GM23248 (cell line): ENCODE results near the gene ERI3.

Experiments used
- EZH2 ChIP-seq: fragments of 200-600 bp; sonication (generic); IDR thresholded peaks from 2 replicates; pipeline ENCODE4 v1.6.1; 2018; ENCODE audit warnings: antibody characterized with exemption, mild to moderate bottlenecking; ENCODE audit not compliant: insufficient read depth, poor library complexity, severe bottlenecking
- EZH2phosphoT487 ChIP-seq: fragments of 200-600 bp; sonication (generic); IDR thresholded peaks from 2 replicates; pipeline ENCODE4 v1.6.1; 2018; ENCODE audit warnings: antibody characterized with exemption, moderate library complexity, mild to moderate bottlenecking, low read depth; ENCODE audit not compliant: insufficient read depth

DNA sequence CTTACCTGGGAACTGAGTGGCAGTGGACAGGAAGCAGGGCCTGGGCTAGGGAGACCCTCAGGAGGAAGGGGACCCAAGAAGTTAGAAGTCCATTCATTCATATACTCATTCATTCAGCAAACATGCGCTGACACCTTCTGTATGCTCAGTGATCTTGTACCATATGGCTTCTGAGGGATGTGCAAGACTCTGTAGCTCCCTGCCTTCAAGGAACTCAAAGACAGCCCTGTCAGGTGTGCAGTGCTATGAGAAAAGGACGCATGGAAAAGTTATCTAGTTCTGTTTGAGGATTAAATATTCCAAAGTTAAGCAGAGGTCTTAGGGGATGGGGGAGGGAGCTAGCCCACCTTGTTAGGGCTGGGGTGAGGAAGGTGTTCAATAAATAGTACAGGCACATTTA lies 129.3 kb downstream of the ERI3 start:
- no peak for TF ChIP-seq EZH2
- TF ChIP-seq EZH2phosphoT487, result no peak
